Limb (tissue), 2 donors: ENCODE results near the gene ERI3.
"Not testable (repeated sequence)": the region's sequence is repeated elsewhere in the genome, so short reads cannot be mapped to it uniquely, and the experiment has no call there.

ENCODE experiments used
- DNase-seq, 2 donors: peaks; one replicate each; pipeline ENCODE4 v3.0.0-alpha.2; 2016; ENCODE audit errors: extremely low spot score in 2 of 2

The ERI3 gene

GRCh38 chr1:44217809-44218410, 137.1 kb downstream of the ERI3 start:
- DNase-seq: peak; percentile 30 to 87

- DNase-seq: peak; percentile 81 to 94
Observed at GRCh38 chr1:44213222-44214112, 141.6 kb downstream of the ERI3 start, which contains the start of gene DMAP1. TSS of gene DMAP1 (plus strand) at chr1:44213471. CDS start at chr1:44213754, 283 bp downstream.

- DNase-seq: no peak
Observed at GRCh38 chr1:44212355-44213221, 142.5 kb downstream of the ERI3 start.

GRCh38 chr1:44210595-44210994, 144.5 kb downstream of the ERI3 start:
- DNase-seq: no peak

GRCh38 chr1:44208226-44208625, 146.8 kb downstream of the ERI3 start:
- no peak for DNase-seq

- DNase-seq: not testable (repeated sequence)
Observed at GRCh38 chr1:44206545-44206944, 148.5 kb downstream of the ERI3 start.

- no peak for DNase-seq
Observed at GRCh38 chr1:44200336-44200735, 154.7 kb downstream of the ERI3 start.

- no peak for DNase-seq
Observed at GRCh38 chr1:44174630-44175029, 180.4 kb downstream of the ERI3 start.
